Type B pancreatic cell (in vitro differentiated cells): ENCODE measurements around the gene TGFA. TPM values are rescaled to one million over a fixed set of nuclear protein-coding genes. Genes with fewer than 3 reads are reported as not detected.

ENCODE experiments used
- DNase-seq: peaks from one replicate; pipeline ENCODE4 v3.0.0; 2021; ENCODE audit warnings: mixed read lengths; ENCODE audit not compliant: unreplicated experiment; ENCODE audit errors: extremely low spot score
- H3K27ac Mint-ChIP-seq: 2 replicates; pipeline ENCODE4 v1.8.0; 2021; ENCODE audit warnings: mild to moderate bottlenecking, mixed read lengths
- H3K27me3 Mint-ChIP-seq: 2 replicates; pipeline ENCODE4 v1.8.0; 2021; ENCODE audit warnings: mixed read lengths
- H3K36me3 Mint-ChIP-seq: 2 replicates; pipeline ENCODE4 v1.8.0; 2021; ENCODE audit warnings: mixed read lengths
- H3K4me1 Mint-ChIP-seq: one replicate; pipeline ENCODE4 v1.8.0; 2021; ENCODE audit warnings: mixed read lengths; ENCODE audit not compliant: unreplicated experiment
- H3K4me3 Mint-ChIP-seq: 2 replicates; pipeline ENCODE4 v1.8.0; 2021; ENCODE audit warnings: mild to moderate bottlenecking, mixed read lengths
- H3K9me3 Mint-ChIP-seq: 2 replicates; pipeline ENCODE4 v1.8.0; 2021; ENCODE audit warnings: mixed read lengths
- total RNA-seq: library from RNA; stranded (reverse); gene quantifications from 2 replicates; pipeline ENCODE4 v1.2.1, GENCODE V29; 2021; ENCODE audit warnings: low replicate concordance
- TF ChIP-seq, protein P1 (sequence below): fragments of 200-600 bp; sonication (generic); conservative IDR thresholded peaks from 2 replicates; pipeline ENCODE4 v1.5.0; 2021; ENCODE audit warnings: antibody characterized with exemption, mild to moderate bottlenecking

Gene TGFA
- total RNA-seq, 1 donor from 2014 or later = 6.8 TPM

GRCh38 chr2:70501215-70501614 is 52.4 kb downstream of the TGFA start:
- H3K27me3 Mint-ChIP-seq = peaks cover 24% of the 10 kb centered on the region
- H3K36me3 Mint-ChIP-seq = no peaks in the 10 kb centered on the region
- no peak overlapping the region for H3K27ac Mint-ChIP-seq
- no peaks in the 10 kb centered on the region for H3K4me1 Mint-ChIP-seq
- H3K4me3 Mint-ChIP-seq = no peak overlapping the region
- DNase-seq = no peak
- H3K9me3 Mint-ChIP-seq = no peaks in the 10 kb centered on the region
- TF ChIP-seq, protein P1, sequence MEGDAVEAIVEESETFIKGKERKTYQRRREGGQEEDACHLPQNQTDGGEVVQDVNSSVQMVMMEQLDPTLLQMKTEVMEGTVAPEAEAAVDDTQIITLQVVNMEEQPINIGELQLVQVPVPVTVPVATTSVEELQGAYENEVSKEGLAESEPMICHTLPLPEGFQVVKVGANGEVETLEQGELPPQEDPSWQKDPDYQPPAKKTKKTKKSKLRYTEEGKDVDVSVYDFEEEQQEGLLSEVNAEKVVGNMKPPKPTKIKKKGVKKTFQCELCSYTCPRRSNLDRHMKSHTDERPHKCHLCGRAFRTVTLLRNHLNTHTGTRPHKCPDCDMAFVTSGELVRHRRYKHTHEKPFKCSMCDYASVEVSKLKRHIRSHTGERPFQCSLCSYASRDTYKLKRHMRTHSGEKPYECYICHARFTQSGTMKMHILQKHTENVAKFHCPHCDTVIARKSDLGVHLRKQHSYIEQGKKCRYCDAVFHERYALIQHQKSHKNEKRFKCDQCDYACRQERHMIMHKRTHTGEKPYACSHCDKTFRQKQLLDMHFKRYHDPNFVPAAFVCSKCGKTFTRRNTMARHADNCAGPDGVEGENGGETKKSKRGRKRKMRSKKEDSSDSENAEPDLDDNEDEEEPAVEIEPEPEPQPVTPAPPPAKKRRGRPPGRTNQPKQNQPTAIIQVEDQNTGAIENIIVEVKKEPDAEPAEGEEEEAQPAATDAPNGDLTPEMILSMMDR = no peak

DNA sequence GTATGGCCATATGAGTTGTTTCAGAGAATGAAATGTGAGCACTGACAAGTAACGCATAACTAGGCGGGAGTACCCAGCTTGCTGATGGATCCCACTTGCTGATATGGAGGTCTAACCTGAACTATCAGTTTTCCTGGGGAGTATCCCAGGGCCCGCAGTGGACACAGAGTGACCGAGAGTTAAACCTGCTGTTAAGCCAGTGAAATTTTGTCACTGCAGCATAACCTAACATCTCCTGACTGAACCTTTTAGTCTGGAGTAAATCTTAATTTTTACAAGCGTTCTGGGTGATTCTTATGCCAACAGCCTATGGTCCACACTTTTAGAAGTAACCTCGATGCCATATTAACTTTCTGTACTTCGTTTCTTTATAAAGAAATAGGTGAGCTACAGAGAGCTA is 54.4 kb downstream of the TGFA start:
- TF ChIP-seq, protein P1 = no peak
- Mint-ChIP-seq H3K9me3 (no peaks in the 10 kb centered on the region), H3K27me3 (peaks cover 25% of the 10 kb centered on the region), H3K36me3 (no peaks in the 10 kb centered on the region), H3K27ac (no peak overlapping the region), H3K4me3 (no peak overlapping the region), H3K4me1 (no peaks in the 10 kb centered on the region)
- DNase-seq = no peak

GRCh38 chr2:70498528-70498927 is 55.1 kb downstream of the TGFA start:
- Mint-ChIP-seq H3K9me3 (no peaks in the 10 kb centered on the region), H3K27me3 (peaks cover 25% of the 10 kb centered on the region), H3K36me3 (no peaks in the 10 kb centered on the region), H3K4me1 (no peaks in the 10 kb centered on the region), H3K27ac (no peak overlapping the region), H3K4me3 (no peak overlapping the region)
- TF ChIP-seq, protein P1 = no peak
- no peak for DNase-seq

DNA sequence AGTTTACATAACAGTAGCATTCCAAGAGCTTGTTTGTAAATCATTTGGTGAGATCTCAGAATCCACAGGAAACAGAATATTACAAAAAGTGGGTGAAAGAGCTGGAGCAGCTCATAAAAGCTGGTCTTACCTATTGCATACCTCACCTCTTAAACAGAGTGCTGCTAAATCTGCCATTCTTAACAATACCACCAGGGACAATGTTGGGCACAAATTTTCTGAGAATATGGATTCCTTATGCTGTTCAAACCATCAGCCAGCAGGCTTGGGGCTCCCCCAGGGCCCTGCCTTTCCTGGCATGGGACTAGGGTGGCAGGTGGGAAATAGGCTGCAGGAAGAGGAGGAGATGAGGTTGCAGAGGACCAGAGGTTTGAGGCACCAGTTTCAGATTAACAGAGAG is 55.6 kb downstream of the TGFA start:
- TF ChIP-seq, protein P1 = peak; percentile 58
- peaks cover 25% of the 10 kb centered on the region for H3K27me3 Mint-ChIP-seq

DNA sequence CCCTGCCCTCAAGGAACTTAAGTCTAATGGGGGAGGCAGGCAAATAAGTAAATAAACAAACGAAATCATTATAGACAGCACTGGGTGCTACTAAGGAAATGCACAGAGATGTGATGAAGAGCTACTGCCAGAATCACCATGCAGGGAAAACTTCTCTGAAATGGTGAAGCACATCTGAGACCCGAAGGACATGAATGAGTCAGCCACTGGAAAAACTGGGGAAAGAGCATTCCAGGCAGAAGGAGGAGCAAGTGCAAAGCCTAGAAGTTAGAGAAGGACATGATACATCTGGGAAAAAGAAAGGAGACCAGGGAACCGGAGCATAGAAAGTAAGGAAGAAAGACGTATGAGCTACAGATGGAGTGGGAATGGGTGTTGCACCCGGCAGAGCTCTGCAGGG is 56.8 kb downstream of the TGFA start:
- Mint-ChIP-seq H3K36me3 (no peaks in the 10 kb centered on the region), H3K27ac (no peak overlapping the region), H3K4me3 (no peak overlapping the region), H3K27me3 (peaks cover 24% of the 10 kb centered on the region), H3K9me3 (no peaks in the 10 kb centered on the region), H3K4me1 (no peaks in the 10 kb centered on the region)
- TF ChIP-seq, protein P1 = no peak
- no peak for DNase-seq

More for the DNA sequence above, 55.6 kb downstream of the TGFA start:
- Mint-ChIP-seq H3K4me3 (no peak overlapping the region), H3K27ac (no peak overlapping the region), H3K36me3 (no peaks in the 10 kb centered on the region), H3K4me1 (no peaks in the 10 kb centered on the region), H3K9me3 (no peaks in the 10 kb centered on the region)
- DNase-seq = no peak
